NCI-H2196 treated with DMSO at 0.1 percent for 48 hours (cell line): ENCODE data around the gene FLRT1.

ENCODE experiments used
- DNase-seq: peaks from one replicate; lab custom pipeline; 2025; ENCODE audit not compliant: unreplicated experiment; lab: John Stamatoyannopoulos, UW

Gene FLRT1

GRCh38 chr11:64023712-64024710, 11.7 kb upstream of the FLRT1 start:
- no peak for DNase-seq

- no peak for DNase-seq
These were observed 10.5 kb upstream of the FLRT1 start for GRCh38 chr11:64025205-64025604.

DNA sequence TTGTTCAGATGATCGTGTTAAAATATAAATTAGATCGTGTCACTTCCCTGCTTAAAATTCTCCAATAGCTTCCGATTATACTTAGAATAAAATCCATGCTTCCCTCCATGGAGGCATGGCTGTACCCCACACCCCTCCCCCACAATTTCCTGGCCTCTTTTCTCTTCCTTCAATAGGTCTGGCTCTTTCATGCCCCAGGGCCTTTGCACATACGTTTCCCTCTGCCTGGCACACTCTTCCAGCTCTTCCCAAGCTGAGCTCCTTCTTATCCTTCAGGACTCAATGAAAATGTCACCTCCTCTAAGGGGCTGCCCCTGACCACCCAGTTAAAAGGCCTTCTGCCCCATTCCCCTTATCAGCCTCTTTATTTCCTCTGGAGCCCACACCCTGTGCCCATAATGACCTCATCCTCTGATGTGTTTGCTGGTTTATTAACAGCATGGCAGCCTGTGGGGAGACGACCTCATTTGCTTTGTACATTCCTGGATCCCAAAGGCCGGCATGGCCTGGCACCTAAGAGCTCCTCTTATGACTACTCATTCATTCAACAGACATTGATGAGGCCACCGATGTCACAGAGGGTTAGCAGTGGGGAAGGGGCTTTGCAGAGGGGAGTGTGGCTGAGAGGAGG, 9.0 kb upstream of the FLRT1 start:
- no peak for DNase-seq

DNA sequence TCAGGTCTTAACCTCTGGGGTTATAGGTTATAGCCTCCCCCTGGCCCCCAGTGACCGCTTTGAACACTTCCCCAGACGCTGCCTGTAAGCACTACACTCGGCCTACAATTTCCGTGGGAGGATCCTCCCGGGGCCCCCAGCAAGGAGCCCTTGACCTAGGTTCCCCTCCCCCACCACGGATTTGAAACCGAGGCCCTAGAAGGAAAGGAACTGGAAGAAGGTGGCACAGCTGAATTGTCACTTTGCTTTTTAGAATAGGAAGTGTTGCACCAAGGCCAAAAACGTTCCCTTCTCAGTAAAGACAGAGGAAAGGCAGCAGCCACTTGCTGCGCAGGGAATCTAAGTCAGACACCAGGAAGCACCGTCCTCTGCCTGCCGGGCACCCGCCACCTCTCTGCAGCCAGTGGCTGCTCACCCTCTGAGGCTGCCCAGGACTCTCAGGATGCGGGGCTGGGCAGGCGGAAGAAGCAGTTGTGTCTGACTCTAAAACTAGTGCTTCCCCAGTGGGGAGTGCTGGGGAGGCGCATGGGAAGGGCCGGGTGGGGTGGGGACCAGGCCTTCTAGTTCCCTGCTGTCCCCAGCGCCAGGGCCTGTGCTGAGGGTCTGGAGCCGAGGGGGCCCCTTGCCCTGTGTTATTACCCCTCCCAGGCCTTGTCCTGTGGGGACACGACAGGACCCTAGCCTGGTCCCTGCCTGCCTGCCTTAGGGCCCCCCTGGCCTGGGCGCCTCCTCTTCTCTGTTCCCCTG, 7.9 kb upstream of the FLRT1 start:
- DNase-seq, result no peak

DNA sequence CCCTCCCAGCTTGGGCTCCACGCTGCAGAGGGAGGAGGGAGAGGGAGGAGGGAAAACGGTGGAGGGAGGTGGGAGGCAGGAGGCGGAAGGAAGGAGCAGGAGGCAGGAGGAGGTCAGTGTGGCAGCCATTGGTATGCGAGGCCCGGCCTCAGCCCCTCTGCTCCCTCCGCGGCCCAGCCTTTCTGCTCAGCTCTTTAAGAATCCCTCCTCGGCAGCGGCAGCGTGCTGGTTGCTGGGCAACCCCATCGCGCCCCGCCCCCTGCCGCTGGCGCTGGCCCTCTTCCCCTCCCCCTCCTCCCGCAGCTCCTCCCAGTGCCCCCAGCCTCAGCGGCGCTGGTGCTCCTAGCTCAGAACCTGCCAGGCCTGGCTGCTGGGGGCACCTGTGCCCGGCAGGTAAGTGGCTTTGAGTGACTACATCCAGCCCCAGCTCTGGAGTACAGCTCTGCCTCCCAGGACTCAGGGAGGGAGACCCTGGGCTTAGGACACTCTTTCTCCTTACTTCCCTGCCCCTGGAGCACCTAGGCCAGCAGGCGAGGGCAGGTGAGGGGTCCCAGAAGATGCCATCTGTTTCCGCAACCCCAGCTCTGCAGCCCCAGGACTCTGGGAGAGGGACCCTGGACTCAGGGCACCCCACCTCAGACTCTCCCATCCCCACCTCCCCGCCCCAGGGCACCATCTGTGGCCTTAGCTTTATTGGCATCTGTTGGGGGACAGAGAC, 7.2 kb upstream of the FLRT1 start:
- DNase-seq, result no peak

- DNase-seq, result no peak
These were observed 6.0 kb upstream of the FLRT1 start for GRCh38 chr11:64029773-64030172.

- DNase-seq, result no peak
These were observed 4.7 kb upstream of the FLRT1 start for GRCh38 chr11:64031001-64031400.

- no peak for DNase-seq
These were observed 3.7 kb upstream of the FLRT1 start for GRCh38 chr11:64032050-64032449.

DNA sequence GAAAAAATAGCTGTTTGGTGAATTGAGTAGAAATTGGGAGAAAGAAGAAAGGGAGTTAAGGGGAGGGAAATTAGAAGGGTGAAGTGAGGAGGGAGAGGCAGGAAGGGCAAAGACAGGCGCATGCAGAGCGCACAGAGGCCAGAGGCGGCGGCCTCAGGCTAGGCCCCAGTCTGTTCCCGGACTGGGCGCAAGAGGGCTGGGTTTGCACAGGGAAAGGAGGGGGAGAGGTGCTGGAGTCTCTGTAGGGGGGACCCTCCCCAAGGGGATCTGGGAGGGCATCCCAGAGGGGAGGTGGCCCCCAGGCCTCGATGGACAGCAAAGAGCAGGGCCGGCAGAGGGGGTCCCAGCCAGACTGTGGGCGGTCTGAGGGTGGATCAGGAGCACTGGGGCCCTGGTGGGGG, 1.3 kb upstream of the FLRT1 start:
- no peak for DNase-seq

- no peak for DNase-seq
These were observed 628 bp upstream of the FLRT1 start for GRCh38 chr11:64035081-64035524.

GRCh38 chr11:64036087-64037026, 626 bp downstream of the FLRT1 start:
- DNase-seq, result no peak

GRCh38 chr11:64037027-64037634, 1.4 kb downstream of the FLRT1 start:
- DNase-seq, result no peak

- DNase-seq, result no peak
These were observed 2.8 kb downstream of the FLRT1 start for GRCh38 chr11:64038500-64038899.

DNA sequence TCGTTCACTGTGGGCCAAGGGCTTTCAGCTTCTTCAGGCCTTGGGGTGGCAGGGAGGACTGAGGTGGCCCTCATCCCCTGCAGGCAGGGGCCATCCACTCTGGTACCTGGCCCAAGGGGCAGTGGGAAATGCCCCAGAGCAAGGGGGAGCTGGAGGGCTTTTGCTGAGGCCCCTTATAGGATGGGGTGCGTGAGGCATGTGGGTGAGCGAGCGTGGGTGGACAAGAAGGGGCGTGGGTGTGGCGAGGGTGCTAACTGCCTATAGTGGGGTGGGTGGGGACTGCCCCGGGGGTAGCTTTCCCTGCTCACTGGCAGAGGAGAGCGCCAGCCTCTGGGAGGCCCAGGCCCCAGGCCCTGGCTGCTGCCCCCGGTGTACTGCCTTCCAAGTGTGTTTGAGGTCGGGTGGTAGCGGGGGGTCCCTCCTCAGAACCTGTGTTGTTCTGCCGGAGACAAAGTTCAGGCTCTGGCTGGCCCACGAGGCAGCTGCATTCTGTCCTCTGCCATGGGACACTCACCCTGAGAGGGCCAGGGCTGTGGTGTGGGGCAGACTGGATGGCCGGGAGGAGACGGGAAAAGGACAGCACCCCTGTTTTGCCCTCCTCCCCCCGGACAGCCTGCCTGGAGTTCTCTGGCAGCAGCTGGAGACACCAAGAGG, 3.4 kb downstream of the FLRT1 start:
- DNase-seq, result no peak

GRCh38 chr11:64040684-64041322, 5.1 kb downstream of the FLRT1 start:
- DNase-seq, result no peak

DNA sequence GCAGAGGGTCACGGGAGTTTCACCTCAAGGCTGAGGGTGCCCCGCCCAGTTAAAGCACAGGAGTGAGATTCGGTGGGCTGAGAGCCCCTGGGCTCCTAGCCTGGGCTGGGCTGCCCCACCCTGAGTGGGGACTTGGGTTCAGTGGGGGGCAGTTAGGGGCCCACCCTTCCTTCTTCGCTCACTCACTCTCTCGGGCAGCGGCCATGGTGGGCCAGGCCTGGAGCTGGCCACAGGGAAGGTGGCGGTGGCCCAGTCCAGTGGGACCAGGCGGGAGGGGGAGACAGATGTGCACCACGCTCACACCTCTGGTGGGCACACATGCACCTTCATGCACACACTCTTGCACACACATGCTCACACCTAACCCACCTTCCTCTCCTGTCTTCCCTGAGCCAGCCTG, 6.1 kb downstream of the FLRT1 start:
- no peak for DNase-seq

- DNase-seq, result no peak
These were observed 6.6 kb downstream of the FLRT1 start for GRCh38 chr11:64042301-64042700.

DNA sequence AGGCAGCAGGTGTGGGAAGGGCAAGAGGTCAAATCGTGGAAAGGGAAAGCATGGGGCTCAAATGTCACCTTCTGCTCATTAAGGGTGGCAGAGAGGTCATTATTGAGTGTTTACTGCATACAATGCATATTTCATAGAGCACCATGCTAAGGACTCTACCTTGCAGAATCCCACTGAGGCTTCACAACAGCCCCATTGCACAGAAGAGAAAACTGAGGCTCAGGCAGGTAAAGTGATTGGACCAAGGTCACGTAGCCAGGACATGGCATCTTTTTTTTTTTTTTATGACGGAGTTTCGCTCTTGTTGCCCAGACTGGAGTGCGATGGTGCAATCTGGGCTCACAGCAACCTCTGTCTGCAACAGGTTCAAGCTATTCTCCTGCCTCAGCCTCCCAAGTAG, 7.8 kb downstream of the FLRT1 start:
- DNase-seq, result no peak
